ENCODE data around the gene TAAR2.

The TAAR2 gene

GRCh38 chr6:132570221-132570777, 53.8 kb downstream of the TAAR2 start, which contains the start of gene TAAR6:
Gene TAAR6 (plus strand): TSS chr6:132570322. CDS start chr6:132570322, 0 bp downstream.
- TF ChIP-seq CTCF (IDR thresholded peaks at IDR 0.05; ENCODE audit: control insufficient read depth, insufficient read depth, low read depth, low read length, missing control alignments), result no peak
- H3K4me3 ChIP-seq (ENCODE audit: control insufficient read depth, low read depth, low read length), result no peak within 1 kb of the TSS
- no peak for DNase-seq (ENCODE audit: low read depth)

- H3K4me3 ChIP-seq (ENCODE audit: control insufficient read depth, low read depth, low read length), result no peak overlapping the region
- TF ChIP-seq CTCF (IDR thresholded peaks at IDR 0.05; ENCODE audit: control insufficient read depth, insufficient read depth, low read depth, low read length, missing control alignments), result no peak
- DNase-seq (ENCODE audit: low read depth), result no peak
Observed at GRCh38 chr6:132569170-132569569, 54.9 kb downstream of the TAAR2 start.

GRCh38 chr6:132568611-132569010, 55.5 kb downstream of the TAAR2 start:
- H3K4me3 ChIP-seq (ENCODE audit: control insufficient read depth, low read depth, low read length), result no peak overlapping the region
- TF ChIP-seq CTCF (IDR thresholded peaks at IDR 0.05; ENCODE audit: control insufficient read depth, insufficient read depth, low read depth, low read length, missing control alignments), result no peak
- no peak for DNase-seq (ENCODE audit: low read depth)

GRCh38 chr6:132567566-132567965, 56.5 kb downstream of the TAAR2 start:
- no peak for TF ChIP-seq CTCF (IDR thresholded peaks at IDR 0.05; ENCODE audit: control insufficient read depth, insufficient read depth, low read depth, low read length, missing control alignments)
- H3K4me3 ChIP-seq (ENCODE audit: control insufficient read depth, low read depth, low read length), result no peak overlapping the region
- no peak for DNase-seq (ENCODE audit: low read depth)
